Measurements from ENCODE around the gene ZFP57.

DNA sequence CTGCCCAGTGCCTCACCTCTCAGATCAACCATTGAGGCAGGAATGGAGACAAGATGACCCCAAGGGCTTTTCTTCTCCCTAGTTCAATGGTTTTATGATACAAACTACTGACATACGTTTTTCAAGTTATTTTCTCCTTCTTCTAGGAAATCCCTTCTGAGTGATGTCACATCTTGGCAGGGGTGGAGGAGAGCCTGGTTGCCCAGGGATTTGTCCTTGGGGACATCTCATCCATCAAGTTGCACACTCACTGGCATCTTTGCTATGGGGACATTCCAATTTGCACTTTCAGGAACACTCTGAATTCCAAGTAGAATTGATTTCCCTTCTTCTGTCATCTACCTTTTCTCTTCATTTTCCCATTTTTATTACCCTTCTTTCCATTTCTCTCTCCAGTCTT, 9.9 kb downstream of the ZFP57 start:
- TF ChIP-seq, protein P1, sequence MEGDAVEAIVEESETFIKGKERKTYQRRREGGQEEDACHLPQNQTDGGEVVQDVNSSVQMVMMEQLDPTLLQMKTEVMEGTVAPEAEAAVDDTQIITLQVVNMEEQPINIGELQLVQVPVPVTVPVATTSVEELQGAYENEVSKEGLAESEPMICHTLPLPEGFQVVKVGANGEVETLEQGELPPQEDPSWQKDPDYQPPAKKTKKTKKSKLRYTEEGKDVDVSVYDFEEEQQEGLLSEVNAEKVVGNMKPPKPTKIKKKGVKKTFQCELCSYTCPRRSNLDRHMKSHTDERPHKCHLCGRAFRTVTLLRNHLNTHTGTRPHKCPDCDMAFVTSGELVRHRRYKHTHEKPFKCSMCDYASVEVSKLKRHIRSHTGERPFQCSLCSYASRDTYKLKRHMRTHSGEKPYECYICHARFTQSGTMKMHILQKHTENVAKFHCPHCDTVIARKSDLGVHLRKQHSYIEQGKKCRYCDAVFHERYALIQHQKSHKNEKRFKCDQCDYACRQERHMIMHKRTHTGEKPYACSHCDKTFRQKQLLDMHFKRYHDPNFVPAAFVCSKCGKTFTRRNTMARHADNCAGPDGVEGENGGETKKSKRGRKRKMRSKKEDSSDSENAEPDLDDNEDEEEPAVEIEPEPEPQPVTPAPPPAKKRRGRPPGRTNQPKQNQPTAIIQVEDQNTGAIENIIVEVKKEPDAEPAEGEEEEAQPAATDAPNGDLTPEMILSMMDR (IDR thresholded peaks at IDR 0.05) = no peak
- TF ChIP-seq EP300 (IDR thresholded peaks at IDR 0.05) (no peak), POLR2AphosphoS5 (IDR thresholded peaks at IDR 0.05) (no peak), POLR2A (IDR thresholded peaks at IDR 0.05; ENCODE audit: low read depth) (no peak)

Measured in esophagus muscularis mucosa (tissue), 4 donors.